Measurements from ENCODE around the gene NMT1. TPM values are rescaled to one million over a fixed set of nuclear protein-coding genes. Genes with fewer than 3 reads are reported as not detected.

Gene NMT1
- total RNA-seq, 1 donor from 2014 or later: 97.9 TPM

DNA sequence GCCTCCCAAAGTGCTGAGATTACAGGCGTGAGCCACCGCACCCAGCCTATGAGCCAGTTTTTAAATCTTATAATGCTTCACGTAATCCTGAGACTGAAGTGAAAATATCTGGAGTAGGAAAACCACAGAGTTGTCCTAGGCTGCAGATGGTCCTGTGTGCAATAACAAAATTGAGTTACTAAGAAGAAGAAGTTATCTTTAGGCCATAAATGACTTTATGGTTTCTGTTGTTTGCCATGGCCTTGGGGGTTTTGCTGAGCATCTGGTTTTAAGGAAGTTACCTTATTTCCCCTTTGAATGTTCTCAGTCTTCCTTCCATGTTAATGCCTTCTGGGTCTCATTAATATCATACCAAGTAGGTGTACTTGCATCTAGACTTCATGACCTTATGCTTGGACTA, 16.5 kb downstream of the NMT1 start:
- Mint-ChIP-seq H3K4me3 (ENCODE audit: unreplicated experiment) (no peak overlapping the region), H3K4me1 (ENCODE audit: unreplicated experiment) (peaks cover 15% of the 10 kb centered on the region), H3K27me3 (ENCODE audit: unreplicated experiment) (no peaks in the 10 kb centered on the region), H3K36me3 (ENCODE audit: unreplicated experiment) (peaks cover 23% of the 10 kb centered on the region), H3K27ac (ENCODE audit: unreplicated experiment) (peak overlapping the region; percentile 35), H3K9me3 (ENCODE audit: unreplicated experiment) (no peaks in the 10 kb centered on the region)
- TF ChIP-seq, protein P1, sequence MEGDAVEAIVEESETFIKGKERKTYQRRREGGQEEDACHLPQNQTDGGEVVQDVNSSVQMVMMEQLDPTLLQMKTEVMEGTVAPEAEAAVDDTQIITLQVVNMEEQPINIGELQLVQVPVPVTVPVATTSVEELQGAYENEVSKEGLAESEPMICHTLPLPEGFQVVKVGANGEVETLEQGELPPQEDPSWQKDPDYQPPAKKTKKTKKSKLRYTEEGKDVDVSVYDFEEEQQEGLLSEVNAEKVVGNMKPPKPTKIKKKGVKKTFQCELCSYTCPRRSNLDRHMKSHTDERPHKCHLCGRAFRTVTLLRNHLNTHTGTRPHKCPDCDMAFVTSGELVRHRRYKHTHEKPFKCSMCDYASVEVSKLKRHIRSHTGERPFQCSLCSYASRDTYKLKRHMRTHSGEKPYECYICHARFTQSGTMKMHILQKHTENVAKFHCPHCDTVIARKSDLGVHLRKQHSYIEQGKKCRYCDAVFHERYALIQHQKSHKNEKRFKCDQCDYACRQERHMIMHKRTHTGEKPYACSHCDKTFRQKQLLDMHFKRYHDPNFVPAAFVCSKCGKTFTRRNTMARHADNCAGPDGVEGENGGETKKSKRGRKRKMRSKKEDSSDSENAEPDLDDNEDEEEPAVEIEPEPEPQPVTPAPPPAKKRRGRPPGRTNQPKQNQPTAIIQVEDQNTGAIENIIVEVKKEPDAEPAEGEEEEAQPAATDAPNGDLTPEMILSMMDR (IDR thresholded peaks at IDR 0.05): no peak
- DNase-seq (ENCODE audit: extremely low spot score, unreplicated experiment): no peak

- TF ChIP-seq, protein P1 (IDR thresholded peaks at IDR 0.05): no peak
- H3K4me3 Mint-ChIP-seq (ENCODE audit: unreplicated experiment): no peak overlapping the region
- peaks cover 22% of the 10 kb centered on the region for H3K36me3 Mint-ChIP-seq (ENCODE audit: unreplicated experiment)
- H3K27ac Mint-ChIP-seq (ENCODE audit: unreplicated experiment): peak overlapping the region; percentile 27
- H3K9me3 Mint-ChIP-seq (ENCODE audit: unreplicated experiment): no peaks in the 10 kb centered on the region
- peaks cover 9% of the 10 kb centered on the region for H3K4me1 Mint-ChIP-seq (ENCODE audit: unreplicated experiment)
- H3K27me3 Mint-ChIP-seq (ENCODE audit: unreplicated experiment): no peaks in the 10 kb centered on the region
- no peak for DNase-seq (ENCODE audit: extremely low spot score, unreplicated experiment)
Measured at GRCh38 chr17:45081047-45081703, 20.1 kb downstream of the NMT1 start.

DNA sequence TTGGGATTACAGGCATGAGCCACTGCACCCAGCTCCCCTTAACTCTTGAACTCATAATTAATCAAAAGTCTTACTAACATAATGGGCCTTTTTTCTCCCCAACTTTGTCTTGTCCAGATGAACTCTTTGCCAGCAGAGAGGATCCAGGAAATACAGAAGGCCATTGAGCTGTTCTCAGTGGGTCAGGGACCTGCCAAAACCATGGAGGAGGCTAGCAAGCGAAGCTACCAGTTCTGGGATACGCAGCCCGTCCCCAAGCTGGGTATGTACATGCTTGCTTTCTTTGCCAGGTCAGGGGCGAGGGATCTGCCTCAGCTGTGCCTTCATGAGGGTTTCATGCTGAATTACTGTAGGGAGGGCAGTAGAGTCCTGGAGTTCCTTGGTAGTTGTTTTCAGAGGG, 25.3 kb downstream of the NMT1 start:
- Mint-ChIP-seq H3K27me3 (ENCODE audit: unreplicated experiment) (no peaks in the 10 kb centered on the region), H3K9me3 (ENCODE audit: unreplicated experiment) (no peaks in the 10 kb centered on the region), H3K27ac (ENCODE audit: unreplicated experiment) (peak overlapping the region; percentile 85), H3K4me1 (ENCODE audit: unreplicated experiment) (peaks cover 41% of the 10 kb centered on the region), H3K4me3 (ENCODE audit: unreplicated experiment) (no peak overlapping the region), H3K36me3 (ENCODE audit: unreplicated experiment) (peaks cover 28% of the 10 kb centered on the region)
- TF ChIP-seq, protein P1 (IDR thresholded peaks at IDR 0.05): no peak
- no peak for DNase-seq (ENCODE audit: extremely low spot score, unreplicated experiment)

DNA sequence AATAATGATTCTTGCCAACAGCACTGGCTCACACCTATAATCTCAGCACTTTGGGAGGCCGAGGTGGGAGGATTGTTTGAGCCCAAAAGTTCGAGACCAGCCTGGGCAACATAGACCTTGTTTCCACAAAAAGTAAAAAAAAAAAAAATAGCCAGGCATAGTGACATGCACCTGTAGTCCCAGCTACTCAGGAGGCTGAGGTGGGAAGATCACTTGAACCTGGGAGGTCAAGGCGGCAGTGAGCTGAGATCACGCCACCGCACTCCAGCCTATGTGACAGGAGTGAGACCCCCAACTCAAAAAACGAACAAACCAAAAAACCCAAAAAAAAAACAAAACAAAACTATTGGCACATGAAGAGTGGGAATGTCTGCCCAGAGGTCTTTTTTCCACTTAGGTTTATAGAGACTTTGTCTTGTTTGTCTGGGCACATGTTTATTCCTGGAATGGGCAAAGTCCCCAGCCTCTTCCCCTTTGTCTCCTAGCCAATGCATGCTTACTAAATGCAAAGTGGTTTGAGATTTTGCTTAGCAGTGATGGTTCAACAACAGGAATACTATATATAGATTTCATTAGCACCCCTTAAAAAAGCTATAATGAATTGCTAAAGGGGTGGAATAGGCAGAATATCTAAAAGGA, 25.9 kb downstream of the NMT1 start:
- no peak for DNase-seq (ENCODE audit: extremely low spot score, unreplicated experiment)
- TF ChIP-seq, protein P1 (IDR thresholded peaks at IDR 0.05): no peak
- peaks cover 25% of the 10 kb centered on the region for H3K36me3 Mint-ChIP-seq (ENCODE audit: unreplicated experiment)
- peak overlapping the region; percentile 85 for H3K27ac Mint-ChIP-seq (ENCODE audit: unreplicated experiment)
- no peaks in the 10 kb centered on the region for H3K27me3 Mint-ChIP-seq (ENCODE audit: unreplicated experiment)
- H3K9me3 Mint-ChIP-seq (ENCODE audit: unreplicated experiment): no peaks in the 10 kb centered on the region
- no peak overlapping the region for H3K4me3 Mint-ChIP-seq (ENCODE audit: unreplicated experiment)
- peaks cover 47% of the 10 kb centered on the region for H3K4me1 Mint-ChIP-seq (ENCODE audit: unreplicated experiment)

- peak overlapping the region; percentile 85 for H3K27ac Mint-ChIP-seq (ENCODE audit: unreplicated experiment)
- DNase-seq (ENCODE audit: extremely low spot score, unreplicated experiment): no peak
- H3K9me3 Mint-ChIP-seq (ENCODE audit: unreplicated experiment): no peaks in the 10 kb centered on the region
- peaks cover 26% of the 10 kb centered on the region for H3K36me3 Mint-ChIP-seq (ENCODE audit: unreplicated experiment)
- TF ChIP-seq, protein P1 (IDR thresholded peaks at IDR 0.05): no peak
- peaks cover 53% of the 10 kb centered on the region for H3K4me1 Mint-ChIP-seq (ENCODE audit: unreplicated experiment)
- H3K27me3 Mint-ChIP-seq (ENCODE audit: unreplicated experiment): no peaks in the 10 kb centered on the region
- peak overlapping the region; percentile 38 for H3K4me3 Mint-ChIP-seq (ENCODE audit: unreplicated experiment)
Measured at GRCh38 chr17:45087504-45087975, 26.4 kb downstream of the NMT1 start.
